SKM-1 (cell line): ENCODE measurements around the gene RPTOR.

ENCODE experiments used
- DNase-seq: peaks from one replicate; lab custom pipeline; 2025; ENCODE audit not compliant: unreplicated experiment; lab: John Stamatoyannopoulos, UW

Gene RPTOR

DNA sequence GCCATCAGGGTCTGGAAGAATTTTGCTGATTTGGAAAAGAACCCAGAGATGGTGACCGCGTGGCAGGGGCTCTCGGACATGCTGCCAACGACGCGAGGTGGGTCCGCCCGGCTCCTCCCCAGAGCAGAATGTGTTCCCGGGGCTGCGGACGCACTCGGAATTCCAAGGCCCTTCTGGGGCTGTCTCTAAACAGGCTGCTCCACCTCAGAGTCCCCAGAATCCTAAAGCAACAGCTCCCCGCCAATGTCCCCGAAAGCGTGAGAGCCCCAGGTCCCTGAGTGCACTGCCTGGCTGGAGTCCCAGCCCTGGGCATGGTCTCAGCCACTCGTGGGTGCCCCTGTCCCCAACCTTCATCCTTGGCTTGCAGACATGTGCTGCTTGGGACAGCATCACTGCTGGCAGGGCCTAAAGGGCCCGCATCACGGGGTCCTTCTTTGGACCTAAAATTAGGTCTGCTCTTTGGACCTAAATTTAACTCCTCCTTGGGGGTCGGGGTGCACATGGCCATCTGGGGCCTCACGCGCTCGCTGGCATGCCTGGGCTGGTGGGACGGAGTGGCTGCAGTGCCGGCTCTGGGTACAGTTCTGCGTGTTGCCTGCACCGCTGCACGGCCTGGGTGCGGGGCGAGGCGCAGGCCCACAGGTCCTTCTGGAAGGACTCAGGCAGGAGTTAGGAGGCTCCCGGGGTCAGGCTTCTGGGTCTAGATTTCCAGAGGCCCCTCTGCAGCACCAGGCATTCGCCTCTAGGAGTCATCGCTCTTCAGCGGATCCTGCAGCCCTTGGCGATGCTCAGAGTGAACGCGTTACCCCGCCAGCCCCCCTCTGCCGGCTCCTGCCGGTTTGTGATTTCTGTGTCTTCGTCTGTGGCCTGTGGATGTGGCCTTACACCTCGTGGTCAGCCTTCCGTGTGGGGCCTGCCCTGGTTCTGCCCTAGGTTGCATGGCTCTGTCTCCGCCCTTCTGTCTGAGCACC lies 405.1 kb downstream of the RPTOR start:
- no peak for DNase-seq

- DNase-seq, result no peak
Measured at GRCh38 chr17:80950466-80951120, 406.0 kb downstream of the RPTOR start.

- DNase-seq, result no peak
Measured at GRCh38 chr17:80951121-80952090, 406.8 kb downstream of the RPTOR start.

DNA sequence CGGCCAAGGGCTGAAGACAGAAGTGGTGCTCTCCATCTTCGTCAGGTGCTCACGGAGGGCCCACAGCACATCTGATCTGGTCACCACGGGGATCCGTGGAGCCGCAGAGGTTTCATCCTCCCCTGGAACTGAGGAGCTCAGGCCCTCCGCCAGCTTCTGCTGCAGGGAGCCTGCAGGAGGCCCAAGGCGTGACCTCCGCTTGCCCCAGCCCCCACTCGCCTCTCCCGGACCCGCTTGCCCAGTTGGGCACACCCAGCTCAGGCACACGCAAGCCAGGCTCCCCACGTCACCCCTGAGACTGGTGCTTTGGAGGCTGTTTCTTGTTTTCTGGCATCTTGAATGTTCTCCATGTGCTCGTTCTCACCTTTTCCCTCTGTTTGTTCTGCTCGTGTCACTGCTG lies 407.7 kb downstream of the RPTOR start:
- no peak for DNase-seq

DNA sequence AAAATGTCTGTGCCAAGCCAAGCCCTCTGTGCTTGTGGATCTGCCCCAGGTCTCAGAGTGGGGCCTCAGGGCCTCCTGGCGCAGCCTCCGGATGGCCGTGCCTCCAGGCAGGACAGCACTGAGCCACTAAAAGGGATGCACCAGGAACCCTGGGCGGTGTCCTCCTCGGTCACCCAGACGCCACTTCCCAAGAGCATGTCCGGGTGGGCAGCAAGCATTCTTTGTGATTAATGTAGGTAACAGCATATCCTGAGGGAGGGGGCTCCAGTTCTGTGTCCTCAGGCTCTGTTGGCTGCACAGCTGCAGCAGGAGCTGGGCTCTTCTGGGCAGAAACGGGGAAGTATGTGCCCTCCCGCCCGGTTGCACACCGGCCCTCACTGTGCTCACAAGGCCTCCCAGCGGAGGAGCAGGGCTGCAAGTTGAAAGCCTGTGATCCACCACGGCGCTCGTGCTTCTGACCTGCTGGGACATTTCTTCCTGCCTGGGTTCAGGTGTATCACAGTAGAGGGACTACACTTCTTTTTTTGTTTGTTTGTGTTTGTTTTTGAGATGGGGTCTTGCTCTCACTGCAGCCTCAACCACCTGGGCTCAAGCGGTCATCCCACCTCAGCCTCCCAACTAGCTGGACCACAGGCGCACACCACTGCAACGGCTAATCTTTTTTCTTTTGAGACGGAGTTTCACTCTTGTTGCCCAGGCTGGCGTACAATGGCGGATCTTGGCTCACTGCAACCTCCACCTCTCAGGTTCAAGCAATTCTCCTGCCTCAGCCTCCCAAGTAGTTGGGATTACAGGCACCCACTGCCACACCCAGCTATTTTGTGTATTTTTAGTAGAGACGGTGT lies 409.1 kb downstream of the RPTOR start:
- DNase-seq, result no peak

DNA sequence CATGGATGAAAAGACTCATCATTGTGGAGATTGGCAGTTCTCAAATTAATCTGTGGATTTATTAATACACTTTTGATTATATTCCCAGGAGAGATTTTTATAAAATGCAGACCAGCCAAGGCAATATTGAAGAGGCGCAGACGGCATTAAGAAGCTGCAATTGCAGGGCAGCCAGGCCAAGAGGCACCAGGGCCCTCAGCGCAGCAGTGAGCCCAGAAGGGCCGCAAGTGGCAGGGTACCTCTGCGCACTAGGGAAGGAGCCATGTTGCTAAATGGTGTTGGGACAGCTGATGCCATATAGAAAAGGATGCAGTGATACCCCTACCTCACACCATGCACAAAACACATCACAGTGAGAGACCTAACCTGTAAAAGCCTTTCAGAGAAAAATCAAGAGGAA lies 410.4 kb downstream of the RPTOR start:
- DNase-seq, result no peak

GRCh38 chr17:80955671-80956280 lies 411.1 kb downstream of the RPTOR start:
- no peak for DNase-seq

DNA sequence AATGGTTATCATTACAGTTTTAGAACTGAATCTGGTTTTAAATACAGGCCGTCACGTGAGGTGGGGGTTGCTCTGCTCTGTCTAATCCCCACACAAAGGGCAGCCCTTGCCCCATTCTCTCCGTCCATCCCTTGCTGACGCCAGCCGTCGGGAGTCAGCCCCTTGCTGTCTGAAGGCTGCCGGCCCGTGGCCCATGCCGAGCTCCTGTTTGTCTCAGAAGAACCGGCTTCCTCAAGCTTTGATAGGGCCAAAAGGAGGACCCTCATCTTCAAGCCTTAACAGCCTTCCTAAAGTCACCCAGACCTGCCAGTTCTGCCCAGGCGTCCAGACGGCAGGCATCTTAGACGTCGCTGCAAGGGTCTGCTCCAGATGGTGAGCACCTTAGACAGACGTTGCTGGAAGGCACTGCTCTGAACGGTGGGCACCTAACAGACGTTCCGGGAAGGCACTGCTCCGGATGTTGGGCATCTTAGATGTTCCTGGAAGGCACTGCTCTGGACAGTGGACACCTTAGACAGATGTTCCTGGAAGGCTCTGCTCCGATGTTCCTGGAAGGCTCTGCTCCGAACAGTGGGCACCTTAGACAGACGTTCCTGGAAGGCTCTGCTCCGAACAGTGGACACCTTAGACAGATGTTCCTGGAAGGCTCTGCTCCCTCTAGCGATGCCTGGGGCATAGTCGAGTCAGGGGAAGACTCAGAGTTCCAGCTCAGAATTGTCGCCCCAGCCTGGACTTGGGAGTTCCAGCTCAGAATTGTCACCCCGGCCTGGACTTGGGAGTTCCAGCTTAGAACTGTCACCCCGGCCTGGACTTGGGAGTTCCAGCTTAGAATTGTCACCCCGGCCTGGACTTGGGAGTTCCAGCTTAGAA lies 411.9 kb downstream of the RPTOR start:
- DNase-seq, result no peak

- no peak for DNase-seq
Measured at GRCh38 chr17:80957461-80957941, 412.9 kb downstream of the RPTOR start.

DNA sequence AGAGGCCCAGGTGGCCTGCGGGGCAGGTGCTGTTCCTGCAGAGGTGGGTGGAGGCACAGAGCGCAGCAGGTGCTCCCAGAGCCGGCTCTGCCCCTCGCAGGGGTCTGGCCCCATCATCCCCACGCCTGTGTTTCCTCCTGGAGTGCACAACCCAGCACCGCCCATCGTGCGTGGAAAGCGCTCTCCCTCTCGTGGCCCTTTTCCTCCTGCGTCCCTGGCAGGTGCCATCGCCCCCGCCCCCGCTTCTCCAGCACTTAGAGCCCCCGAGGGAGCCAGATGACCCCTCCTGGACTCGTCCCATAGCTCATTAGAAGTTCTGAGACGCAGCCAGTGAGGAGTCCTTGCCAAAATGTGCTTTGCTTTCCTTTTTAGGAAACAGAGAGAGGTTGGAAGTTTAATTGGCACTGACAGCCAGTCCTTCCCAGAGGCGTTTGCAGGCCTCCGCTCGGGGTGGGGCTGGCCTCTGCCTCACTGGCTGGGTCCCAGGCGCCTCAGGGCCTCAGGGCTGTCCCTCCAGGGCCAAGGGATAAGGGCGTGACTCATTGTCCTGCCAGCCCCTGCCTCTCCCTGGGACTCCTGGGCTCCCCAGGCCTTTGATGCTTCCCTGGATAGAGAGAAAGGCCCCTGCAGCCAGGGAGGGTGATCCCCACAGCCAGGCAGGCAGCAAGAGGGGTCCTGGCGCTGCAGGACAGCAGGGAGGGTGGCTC lies 414.8 kb downstream of the RPTOR start:
- DNase-seq, result no peak

DNA sequence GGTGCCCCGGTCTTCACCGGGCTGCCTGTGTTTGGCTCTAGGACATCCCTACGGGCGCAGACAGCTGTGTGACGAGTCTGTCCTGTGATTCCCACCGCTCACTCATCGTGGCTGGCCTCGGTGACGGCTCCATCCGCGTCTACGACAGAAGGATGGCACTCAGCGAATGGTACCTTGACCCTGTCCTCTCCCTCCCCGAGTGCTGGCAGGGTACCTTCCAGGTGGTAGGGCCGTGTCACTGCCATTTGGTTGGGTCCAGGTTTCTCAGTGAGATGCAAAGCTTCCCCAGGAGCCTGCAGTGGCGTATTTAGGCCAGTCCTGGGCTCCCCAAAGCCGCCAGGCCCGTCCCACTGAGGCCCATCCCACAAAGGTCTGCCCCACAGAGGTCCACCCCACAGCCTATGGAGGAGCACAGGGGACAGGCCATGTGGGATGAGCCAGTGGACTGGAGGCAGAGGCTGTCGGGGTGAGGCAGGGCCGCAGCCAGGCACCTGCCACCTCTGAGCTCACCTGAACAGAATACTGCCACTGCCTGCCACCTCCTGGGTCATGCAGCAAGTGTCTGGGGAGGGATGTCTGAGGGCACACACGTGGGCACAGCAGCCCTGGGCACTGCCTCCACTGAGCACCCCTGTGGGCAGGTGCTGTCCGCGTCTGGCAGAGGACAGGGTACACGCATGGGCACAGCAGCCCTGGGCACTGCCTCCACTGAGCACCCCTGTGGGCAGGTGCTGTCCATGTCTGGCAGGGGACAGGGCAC lies 415.6 kb downstream of the RPTOR start:
- no peak for DNase-seq

DNA sequence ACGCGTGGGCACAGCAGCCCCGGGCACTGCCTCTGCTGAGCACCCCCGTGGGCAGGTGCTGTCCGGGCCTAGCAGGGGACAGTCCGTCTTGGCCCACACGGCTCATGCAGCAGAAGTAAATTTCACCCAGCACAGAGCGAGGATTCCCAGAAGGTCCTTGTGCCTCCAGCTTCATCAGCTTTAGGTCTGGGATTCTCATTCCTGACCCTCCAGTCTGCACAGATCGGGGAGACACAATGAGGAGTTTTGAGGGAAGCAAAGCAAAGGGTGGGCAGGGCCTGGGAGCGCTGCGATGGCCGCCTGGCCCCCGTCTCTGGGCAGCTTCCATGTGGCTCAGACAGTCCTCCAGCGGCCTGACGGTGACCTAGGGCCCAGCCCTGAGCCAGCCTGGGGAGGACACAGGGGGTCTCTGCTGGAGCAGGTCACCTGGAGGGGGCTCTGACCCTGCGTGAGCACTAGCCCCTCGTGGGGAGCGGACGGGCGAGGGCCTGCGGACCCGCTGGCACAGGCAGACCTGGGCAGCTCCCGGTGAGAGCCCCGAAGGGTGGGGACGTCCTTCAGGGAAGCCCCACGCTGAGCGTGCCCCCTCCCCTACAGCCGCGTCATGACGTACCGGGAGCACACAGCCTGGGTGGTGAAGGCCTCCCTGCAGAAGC lies 416.3 kb downstream of the RPTOR start:
- DNase-seq, result no peak

DNA sequence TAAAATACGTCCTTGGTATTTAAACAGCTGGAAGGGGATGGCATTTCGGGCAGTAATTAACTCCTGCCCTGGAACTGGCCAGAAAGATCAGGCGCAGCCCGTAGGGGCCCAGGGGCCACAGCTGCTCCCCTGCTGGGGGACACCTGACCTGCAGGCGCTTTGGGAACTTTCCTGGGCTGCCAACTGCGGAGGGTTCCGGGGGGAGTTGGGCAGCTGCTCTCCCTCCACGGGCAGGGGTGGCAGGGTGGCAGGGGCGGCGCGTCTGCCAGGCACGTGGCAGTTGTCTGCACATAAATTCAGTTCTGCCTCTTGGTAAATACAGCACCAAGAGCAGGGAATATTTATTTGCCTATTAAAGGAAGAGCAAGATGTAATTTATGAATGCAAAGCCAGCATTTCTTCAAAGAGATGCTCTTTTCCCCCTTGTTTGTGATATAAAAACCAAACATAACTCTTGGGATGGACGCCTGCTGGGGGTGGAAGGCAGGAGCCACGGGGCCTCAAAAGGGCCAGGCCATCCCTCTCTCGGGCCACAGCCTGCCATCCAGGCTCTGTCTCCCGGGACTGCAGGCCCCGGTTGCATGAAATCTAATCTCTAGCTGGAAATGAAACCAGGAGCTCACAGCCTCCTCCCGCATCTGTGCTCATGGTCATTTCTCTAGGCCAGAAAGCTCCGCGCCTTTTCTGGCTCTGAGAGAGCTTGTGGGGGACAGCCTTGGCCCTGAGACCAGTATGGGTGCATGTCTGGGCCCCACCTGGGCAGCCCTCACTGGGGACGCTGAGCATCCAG lies 417.1 kb downstream of the RPTOR start:
- no peak for DNase-seq

DNA sequence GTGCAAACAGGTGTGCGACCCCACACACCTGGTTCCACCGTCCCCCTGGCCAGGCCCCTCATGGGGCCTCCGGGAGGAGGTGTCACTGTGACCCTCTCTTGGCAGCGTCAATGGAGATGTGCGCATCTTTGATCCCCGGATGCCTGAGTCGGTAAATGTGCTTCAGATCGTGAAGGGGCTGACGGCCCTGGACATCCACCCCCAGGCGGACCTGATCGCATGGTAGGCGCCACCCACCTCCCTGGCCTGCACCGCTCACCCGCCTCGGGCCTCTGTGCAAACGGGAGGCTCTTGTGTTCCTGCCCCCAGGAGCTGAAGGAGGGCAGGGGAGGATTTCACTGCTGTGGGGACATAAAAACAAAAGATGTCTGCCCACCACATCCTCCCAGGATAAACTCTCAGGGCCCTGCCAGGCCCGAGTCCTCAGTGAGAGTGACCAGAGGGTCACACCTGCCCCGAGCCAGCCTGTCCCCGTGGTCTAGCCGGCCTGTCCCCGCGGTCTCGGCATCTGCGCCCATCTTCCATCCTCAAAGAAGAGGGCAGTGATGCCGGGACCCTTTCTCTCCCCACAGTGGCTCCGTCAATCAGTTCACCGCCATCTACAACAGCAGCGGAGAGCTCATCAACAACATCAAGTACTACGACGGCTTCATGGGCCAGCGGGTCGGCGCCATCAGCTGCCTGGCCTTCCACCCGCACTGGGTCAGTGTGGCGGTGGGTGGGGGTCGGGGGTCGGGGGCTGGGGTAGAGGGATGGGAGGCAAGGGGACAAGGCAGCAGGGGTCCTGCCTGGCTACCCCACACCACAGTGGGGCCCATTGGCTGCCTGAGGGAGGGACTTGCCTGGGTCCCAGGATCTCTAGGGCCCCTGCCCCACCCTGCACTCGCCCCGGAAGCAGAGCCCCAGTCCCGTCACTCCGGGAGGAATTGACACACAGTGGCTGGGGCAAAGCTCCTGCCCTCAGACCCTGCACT lies 418.0 kb downstream of the RPTOR start:
- DNase-seq, result no peak
